HepG2 (cell line): Measurements from ENCODE around the gene DTX4. TPM values are rescaled to one million over a fixed set of nuclear protein-coding genes. Genes with fewer than 3 reads are reported as not detected.

Experiments used
- ATRX ChIP-seq: sonication (generic); formaldehyde crosslinking; IDR thresholded peaks from 2 replicates; pipeline ENCODE4 v1.4.0; 2020; ENCODE audit warnings: missing genetic modification reagents, borderline replicate concordance
- BRCA1 ChIP-seq: sonication (generic); formaldehyde crosslinking; IDR thresholded peaks from 2 replicates; pipeline ENCODE4 v1.4.0; 2020; ENCODE audit warnings: missing genetic modification reagents
- HNRNPL ChIP-seq: fragments of 200-400 bp; formaldehyde crosslinking; IDR thresholded peaks from 2 replicates; pipeline ENCODE4 v1.6.1; 2017; ENCODE audit warnings: mild to moderate bottlenecking, low read depth, low read length
- KLF9 ChIP-seq: IDR thresholded peaks from 2 replicates; pipeline ENCODE4 v1.6.1; 2016; ENCODE audit warnings: low read depth
- MAFG ChIP-seq: sonication (generic); formaldehyde crosslinking; IDR thresholded peaks from 2 replicates; pipeline ENCODE4 v1.5.1; 2020; ENCODE audit warnings: mild to moderate bottlenecking, missing genetic modification reagents
- NFE2L2 ChIP-seq: fragments of 150-350 bp; IDR thresholded peaks from 2 replicates; pipeline ENCODE4 v1.6.1; 2014; ENCODE audit warnings: low read length
- PHF5A ChIP-seq: IDR thresholded peaks from one replicate; pipeline ENCODE4 v1.6.1; 2018; ENCODE audit warnings: low read depth, missing genetic modification reagents; ENCODE audit not compliant: unreplicated experiment
- POLR2AphosphoS2 ChIP-seq: IDR thresholded peaks from 2 replicates; pipeline ENCODE4 v1.6.1; 2011; ENCODE audit warnings: low read depth, low read length, improper control_type of control experiment
- SCMH1 ChIP-seq: sonication (generic); formaldehyde crosslinking; IDR thresholded peaks from 2 replicates; pipeline ENCODE4 v1.9.0; 2021; ENCODE audit warnings: missing genetic modification reagents, mild to moderate bottlenecking, borderline replicate concordance
- TMF1 ChIP-seq: sonication (generic); formaldehyde crosslinking; IDR thresholded peaks from 2 replicates; pipeline ENCODE4 v1.8.1; 2022; ENCODE audit warnings: low read depth, missing genetic modification reagents
- WIZ ChIP-seq: sonication (generic); formaldehyde crosslinking; IDR thresholded peaks from 2 replicates; pipeline ENCODE4 v1.5.1; 2020; ENCODE audit warnings: mild to moderate bottlenecking, missing genetic modification reagents
- YEATS2 ChIP-seq: sonication (generic); formaldehyde crosslinking; IDR thresholded peaks from 2 replicates; pipeline ENCODE4 v1.4.0; 2020; ENCODE audit warnings: missing genetic modification reagents, borderline replicate concordance
- ZC3H13 ChIP-seq: sonication (generic); formaldehyde crosslinking; IDR thresholded peaks from 2 replicates; pipeline ENCODE4 v1.8.1; 2023; ENCODE audit warnings: mild to moderate bottlenecking, missing genetic modification reagents, moderate library complexity
- ZMYM4 ChIP-seq: sonication (generic); formaldehyde crosslinking; IDR thresholded peaks from 2 replicates; pipeline ENCODE4 v1.8.1; 2023; ENCODE audit warnings: mild to moderate bottlenecking, missing genetic modification reagents
- ZNF33B ChIP-seq: sonication (generic); formaldehyde crosslinking; IDR thresholded peaks from 2 replicates; pipeline ENCODE4 v1.5.1; 2020; ENCODE audit warnings: mild to moderate bottlenecking, missing genetic modification reagents
- ZNF547 ChIP-seq: sonication (generic); formaldehyde crosslinking; IDR thresholded peaks from 2 replicates; pipeline ENCODE4 v1.5.1; 2020; ENCODE audit warnings: mild to moderate bottlenecking, missing genetic modification reagents
- ZNF761 ChIP-seq: sonication (generic); formaldehyde crosslinking; conservative IDR thresholded peaks from 2 replicates; pipeline ENCODE4 v1.4.0; 2020; ENCODE audit warnings: mild to moderate bottlenecking, missing genetic modification reagents
- polyA plus RNA-seq, 8 experiments: library from polyadenylated mRNA; depleted of rRNA in 3 of 8; stranded (reverse) in 7 of 8; unstranded in 1 of 8; fragments of >200 nt; fragmentation: Illumina TruSeq in 4 of 8; extraction: Trizol in 4 of 8; gene quantifications; 2 replicates each; pipeline versions ENCODE4 v1.2.1 to v1.2.3, GENCODE V29; 2011 to 2016; ENCODE audit warnings: low read depth in 4 of 8, missing spikeins in 1 of 8, mixed read lengths in 1 of 8; ENCODE audit not compliant: insufficient read depth in 1 of 8
- total RNA-seq, 5 experiments: library from RNA; depleted of rRNA; stranded (reverse); fragments of >200 nt; fragmentation: Illumina TruSeq; extraction: Trizol; gene quantifications; 2 replicates each; pipeline ENCODE4 v1.2.3, GENCODE V29; 2016; ENCODE audit warnings: low read depth in 1 of 5
- TF ChIP-seq, protein P1 (sequence below): sonication (generic); formaldehyde crosslinking; IDR thresholded peaks from 2 replicates; pipeline ENCODE4 v1.4.0; 2020; ENCODE audit warnings: mild to moderate bottlenecking, missing genetic modification reagents
- TF ChIP-seq, protein P2 (sequence below): IDR thresholded peaks from 2 replicates; pipeline ENCODE4 v1.6.1; 2016
- TF ChIP-seq, protein P3 (sequence below): sonication (generic); formaldehyde crosslinking; IDR thresholded peaks from 2 replicates; pipeline ENCODE4 v1.5.0; 2020; ENCODE audit warnings: mild to moderate bottlenecking, missing genetic modification reagents
- TF ChIP-seq, protein P4 (sequence below): sonication (generic); formaldehyde crosslinking; IDR thresholded peaks from 2 replicates; pipeline ENCODE4 v1.8.0; 2022; ENCODE audit warnings: missing genetic modification reagents, mild to moderate bottlenecking, inconsistent platforms, borderline replicate concordance
- TF ChIP-seq, protein P5 (sequence below): sonication (generic); formaldehyde crosslinking; IDR thresholded peaks from 2 replicates; pipeline ENCODE4 v1.5.0; 2020; ENCODE audit warnings: mild to moderate bottlenecking, low read depth, missing genetic modification reagents, borderline replicate concordance
- TF ChIP-seq, protein P6 (sequence below): sonication (generic); formaldehyde crosslinking; conservative IDR thresholded peaks from 2 replicates; pipeline ENCODE4 v1.4.0; 2020; ENCODE audit warnings: missing genetic modification reagents

DTX4 gene
- total and polyA plus RNA-seq, 2 of the 13 experiments (the other 11 are each of a cell fraction or from before 2014, with no cell fraction given), result 0.67 to 5.6 TPM

GRCh38 chr11:59142530-59143507, 29.1 kb upstream of the DTX4 start, which contains the start of gene FAM111A (continued):
- TF ChIP-seq, protein P1, sequence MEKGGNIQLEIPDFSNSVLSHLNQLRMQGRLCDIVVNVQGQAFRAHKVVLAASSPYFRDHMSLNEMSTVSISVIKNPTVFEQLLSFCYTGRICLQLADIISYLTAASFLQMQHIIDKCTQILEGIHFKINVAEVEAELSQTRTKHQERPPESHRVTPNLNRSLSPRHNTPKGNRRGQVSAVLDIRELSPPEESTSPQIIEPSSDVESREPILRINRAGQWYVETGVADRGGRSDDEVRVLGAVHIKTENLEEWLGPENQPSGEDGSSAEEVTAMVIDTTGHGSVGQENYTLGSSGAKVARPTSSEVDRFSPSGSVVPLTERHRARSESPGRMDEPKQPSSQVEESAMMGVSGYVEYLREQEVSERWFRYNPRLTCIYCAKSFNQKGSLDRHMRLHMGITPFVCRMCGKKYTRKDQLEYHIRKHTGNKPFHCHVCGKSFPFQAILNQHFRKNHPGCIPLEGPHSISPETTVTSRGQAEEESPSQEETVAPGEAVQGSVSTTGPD (CRISPR knock-in tag), result 0 out of 2 replicates have a peak, but pooled peaks have one; percentile 50
- TF ChIP-seq KLF9 (CRISPR knock-in tag), result peak; percentile 51; the same call in 1 of the 2 replicates
- 0 out of 2 replicates have a peak, but pooled peaks have one; percentile 54 for TF ChIP-seq ZC3H13 (CRISPR knock-in tag)
- TF ChIP-seq NFE2L2, result no peak
- TF ChIP-seq, protein P2, sequence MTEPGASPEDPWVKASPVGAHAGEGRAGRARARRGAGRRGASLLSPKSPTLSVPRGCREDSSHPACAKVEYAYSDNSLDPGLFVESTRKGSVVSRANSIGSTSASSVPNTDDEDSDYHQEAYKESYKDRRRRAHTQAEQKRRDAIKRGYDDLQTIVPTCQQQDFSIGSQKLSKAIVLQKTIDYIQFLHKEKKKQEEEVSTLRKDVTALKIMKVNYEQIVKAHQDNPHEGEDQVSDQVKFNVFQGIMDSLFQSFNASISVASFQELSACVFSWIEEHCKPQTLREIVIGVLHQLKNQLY (CRISPR knock-in tag), result no peak
- TF ChIP-seq, protein P3, sequence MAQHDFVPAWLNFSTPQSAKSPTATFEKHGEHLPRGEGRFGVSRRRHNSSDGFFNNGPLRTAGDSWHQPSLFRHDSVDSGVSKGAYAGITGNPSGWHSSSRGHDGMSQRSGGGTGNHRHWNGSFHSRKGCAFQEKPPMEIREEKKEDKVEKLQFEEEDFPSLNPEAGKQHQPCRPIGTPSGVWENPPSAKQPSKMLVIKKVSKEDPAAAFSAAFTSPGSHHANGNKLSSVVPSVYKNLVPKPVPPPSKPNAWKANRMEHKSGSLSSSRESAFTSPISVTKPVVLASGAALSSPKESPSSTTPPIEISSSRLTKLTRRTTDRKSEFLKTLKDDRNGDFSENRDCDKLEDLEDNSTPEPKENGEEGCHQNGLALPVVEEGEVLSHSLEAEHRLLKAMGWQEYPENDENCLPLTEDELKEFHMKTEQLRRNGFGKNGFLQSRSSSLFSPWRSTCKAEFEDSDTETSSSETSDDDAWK (CRISPR knock-in tag), result no peak
- TF ChIP-seq TMF1 (CRISPR knock-in tag), result 0 out of 2 replicates have a peak, but pooled peaks have one; percentile 63
- TF ChIP-seq, protein P4, sequence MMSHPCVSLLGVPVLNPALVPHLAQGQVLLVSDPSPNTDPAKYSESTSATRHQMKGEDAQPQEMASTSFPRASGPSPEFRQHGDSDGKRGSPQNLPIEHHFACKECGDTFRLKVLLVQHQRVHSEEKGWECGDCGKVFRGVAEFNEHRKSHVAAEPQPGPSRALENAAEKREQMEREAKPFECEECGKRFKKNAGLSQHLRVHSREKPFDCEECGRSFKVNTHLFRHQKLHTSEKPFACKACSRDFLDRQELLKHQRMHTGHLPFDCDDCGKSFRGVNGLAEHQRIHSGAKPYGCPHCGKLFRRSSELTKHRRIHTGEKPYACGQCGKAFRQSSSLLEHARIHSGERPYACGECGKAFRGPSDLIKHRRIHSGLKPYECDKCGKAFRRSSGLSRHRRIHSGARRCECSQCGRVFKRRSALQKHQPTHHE, result no peak; the same call in 1 of the 2 replicates
- TF ChIP-seq ATRX, result no peak
- no peak for TF ChIP-seq POLR2AphosphoS2
- TF ChIP-seq HNRNPL, result no peak
- TF ChIP-seq YEATS2 (CRISPR knock-in tag), result no peak; the same call in 1 of the 2 replicates
- TF ChIP-seq, protein P5, sequence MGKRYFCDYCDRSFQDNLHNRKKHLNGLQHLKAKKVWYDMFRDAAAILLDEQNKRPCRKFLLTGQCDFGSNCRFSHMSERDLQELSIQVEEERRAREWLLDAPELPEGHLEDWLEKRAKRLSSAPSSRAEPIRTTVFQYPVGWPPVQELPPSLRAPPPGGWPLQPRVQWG, result no peak
- no peak for TF ChIP-seq MAFG (CRISPR knock-in tag)
- no peak for TF ChIP-seq WIZ (CRISPR knock-in tag)
- no peak for TF ChIP-seq PHF5A (CRISPR knock-in tag)
- TF ChIP-seq ZNF547 (CRISPR knock-in tag), result no peak
- TF ChIP-seq, protein P6, sequence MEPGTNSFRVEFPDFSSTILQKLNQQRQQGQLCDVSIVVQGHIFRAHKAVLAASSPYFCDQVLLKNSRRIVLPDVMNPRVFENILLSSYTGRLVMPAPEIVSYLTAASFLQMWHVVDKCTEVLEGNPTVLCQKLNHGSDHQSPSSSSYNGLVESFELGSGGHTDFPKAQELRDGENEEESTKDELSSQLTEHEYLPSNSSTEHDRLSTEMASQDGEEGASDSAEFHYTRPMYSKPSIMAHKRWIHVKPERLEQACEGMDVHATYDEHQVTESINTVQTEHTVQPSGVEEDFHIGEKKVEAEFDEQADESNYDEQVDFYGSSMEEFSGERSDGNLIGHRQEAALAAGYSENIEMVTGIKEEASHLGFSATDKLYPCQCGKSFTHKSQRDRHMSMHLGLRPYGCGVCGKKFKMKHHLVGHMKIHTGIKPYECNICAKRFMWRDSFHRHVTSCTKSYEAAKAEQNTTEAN, result no peak; the same call in 1 of the 2 replicates
- peak; percentile 72; the same call in 1 of the 2 replicates for TF ChIP-seq ZNF761 (CRISPR knock-in tag)
- TF ChIP-seq ZNF33B (CRISPR knock-in tag), result no peak
- peak; percentile 81 for TF ChIP-seq ZMYM4 (CRISPR knock-in tag)
- peak; percentile 52; the same call in 1 of the 2 replicates for TF ChIP-seq BRCA1
- TF ChIP-seq SCMH1, result no peak
